Dermis microvascular lymphatic vessel endothelial cell (primary cell): ENCODE measurements around the gene MLYCD. TPM values are rescaled to one million over a fixed set of nuclear protein-coding genes. Genes with fewer than 3 reads are reported as not detected.
"Not testable (repeated sequence)": the region's sequence is repeated elsewhere in the genome, so short reads cannot be mapped to it uniquely, and the experiment has no call there.

Source experiments
- DNase-seq, 2 donors: peaks; one replicate each; pipeline versions ENCODE4 v3.0.0 to v3.0.0-alpha.2; 2010; ENCODE audit warnings: low read depth in 2 of 2
- total RNA-seq: library from RNA; depleted of rRNA; stranded (reverse); fragments of >200 nt; gene quantifications from 2 replicates; pipeline ENCODE4 v1.2.1, GENCODE V29; 2014

The MLYCD gene
- total RNA-seq, 1 donor from 2014 or later, result 1.7 TPM

GRCh38 chr16:83939266-83939855 is 40.4 kb downstream of the MLYCD start:
- no peak for DNase-seq

GRCh38 chr16:83940119-83940518 is 41.2 kb downstream of the MLYCD start:
- no peak for DNase-seq

- DNase-seq, result no peak
These were observed 41.9 kb downstream of the MLYCD start for GRCh38 chr16:83940630-83941378.

- not testable (repeated sequence) for DNase-seq
These were observed 42.6 kb downstream of the MLYCD start for GRCh38 chr16:83941546-83941945.

- no peak for DNase-seq
These were observed 43.2 kb downstream of the MLYCD start for GRCh38 chr16:83942074-83942473.

GRCh38 chr16:83942815-83943515 is 44.0 kb downstream of the MLYCD start:
- no peak for DNase-seq

- DNase-seq, result no peak
These were observed 44.7 kb downstream of the MLYCD start for GRCh38 chr16:83943516-83944050.

- DNase-seq, result no peak
These were observed 46.7 kb downstream of the MLYCD start for GRCh38 chr16:83945587-83945986.

- DNase-seq, result no peak
These were observed 47.4 kb downstream of the MLYCD start for GRCh38 chr16:83946154-83946780.

GRCh38 chr16:83946781-83947566 is 48.1 kb downstream of the MLYCD start:
- no peak for DNase-seq

GRCh38 chr16:83947642-83948234 is 48.8 kb downstream of the MLYCD start:
- no peak for DNase-seq

GRCh38 chr16:83948914-83949723 is 50.2 kb downstream of the MLYCD start:
- DNase-seq, result no peak

GRCh38 chr16:83949724-83950001 is 50.7 kb downstream of the MLYCD start:
- no peak for DNase-seq

GRCh38 chr16:83950862-83951399 is 52.0 kb downstream of the MLYCD start:
- DNase-seq, result not testable (repeated sequence)

GRCh38 chr16:83951544-83951943 is 52.6 kb downstream of the MLYCD start:
- DNase-seq, result no peak

GRCh38 chr16:83952587-83952939 is 53.6 kb downstream of the MLYCD start:
- DNase-seq, result peak in 1 of 2 donors; percentile 1

- peak; percentile 71 to 92 for DNase-seq
These were observed 54.3 kb downstream of the MLYCD start, which contains the start of gene OSGIN1 for GRCh38 chr16:83952940-83953795. TSS of gene OSGIN1 (plus strand) at chr16:83953240. CDS start at chr16:83957672, 4,432 bp downstream.

GRCh38 chr16:83953796-83954576 is 55.1 kb downstream of the MLYCD start:
- peak in 1 of 2 donors; percentile 49 for DNase-seq
